ENCODE data around the gene FGF2.
"Not testable (repeated sequence)": the region's sequence is repeated elsewhere in the genome, so short reads cannot be mapped to it uniquely, and the experiment has no call there.

FGF2 gene

DNA sequence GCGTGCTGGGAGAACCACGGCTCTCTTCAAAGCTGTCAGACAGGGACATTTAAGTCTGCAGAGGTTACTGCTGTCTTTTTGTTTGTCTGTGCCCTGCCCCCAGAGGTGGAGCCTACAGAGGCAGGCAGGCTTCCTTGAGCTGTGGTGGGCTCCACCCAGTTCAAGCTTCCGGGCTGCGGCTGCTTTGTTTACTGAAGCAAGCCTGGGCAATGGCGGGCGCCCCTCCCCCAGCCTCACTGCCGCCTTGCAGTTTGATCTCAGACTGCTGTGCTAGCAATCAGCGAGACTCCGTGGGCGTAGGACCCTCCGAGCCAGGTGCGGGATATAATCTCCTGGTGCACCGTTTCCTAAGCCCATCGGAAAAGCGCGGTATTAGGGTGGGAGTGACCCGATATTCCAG is 118.5 kb downstream of the FGF2 start:
- DNase-seq = not testable (repeated sequence)

DNA sequence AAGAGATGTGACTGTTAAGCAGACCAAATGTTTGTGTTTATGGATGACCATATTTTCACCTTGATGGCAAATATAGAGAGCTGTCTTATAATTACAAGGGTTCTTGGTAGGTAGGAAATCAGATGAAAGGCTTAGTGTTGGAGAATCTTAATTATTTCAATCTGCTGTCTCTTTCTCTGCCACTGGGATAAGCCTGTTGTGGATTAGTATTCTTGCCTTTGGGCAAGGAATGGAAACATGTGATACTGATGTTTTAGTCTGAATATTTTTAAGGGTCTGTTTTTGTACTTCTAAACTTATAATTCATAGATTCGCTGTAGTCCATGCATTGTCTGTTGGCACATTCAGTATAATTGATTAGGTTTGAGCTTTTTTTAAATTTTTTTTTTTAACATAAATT is 119.5 kb downstream of the FGF2 start:
- no peak for DNase-seq

Measured in NCI-H1105 (cell line).